IMR-90 (cell line): ENCODE results near the gene BFSP1. TPM values are rescaled to one million over a fixed set of nuclear protein-coding genes. Genes with fewer than 3 reads are reported as not detected.

Experiments
- ATAC-seq: fragments of 200-7000 bp; cut with Tn5 transposase; 2 replicates; pipeline ENCODE4 v1.9.1; 2020; ENCODE audit warnings: low read depth, mild to moderate bottlenecking, moderate library complexity
- BruUV-seq: library from RNA; stranded (reverse); fragments of 400-500 nt; replicated peaks from 2 replicates; lab custom pipeline; 2021; lab: Mats Ljungman, UMichigan
- CTCF ChIA-PET: fragments of 300-600 bp; formaldehyde crosslinking; extraction: SDS; loops from one replicate; lab custom pipeline; 2021; ENCODE audit warnings: antibody characterized with exemption; lab: Yijun Ruan, JAX
- POLR2A ChIA-PET: fragments of 300-600 bp; sonication (Branson Sonifier 250); formaldehyde crosslinking; loops from one replicate; lab custom pipeline; 2022; ENCODE audit warnings: antibody characterized with exemption; ENCODE audit not compliant: unreplicated experiment; lab: Charles Lee
- DNase-seq: peaks from one replicate; pipeline ENCODE4 v3.0.0; 2013
- H2AFZ ChIP-seq: replicated peaks from 2 replicates; pipeline ENCODE3; 2013; ENCODE audit warnings: low read length, mild to moderate bottlenecking; ENCODE audit not compliant: poor library complexity
- H2AK5ac ChIP-seq: 2 replicates; pipeline ENCODE4 v1.6.1; 2013; ENCODE audit warnings: low read depth, low read length, inconsistent platforms
- H2AK9ac ChIP-seq: replicated peaks from 2 replicates; pipeline ENCODE3; 2013; ENCODE audit warnings: mild to moderate bottlenecking, low read depth, low read length, moderate library complexity; ENCODE audit not compliant: poor library complexity
- H2BK120ac ChIP-seq: 2 replicates; pipeline ENCODE4 v1.6.1; 2013; ENCODE audit warnings: low read depth, low read length, inconsistent platforms
- H2BK15ac ChIP-seq: 3 replicates; pipeline ENCODE4 v1.6.1; 2013; ENCODE audit warnings: low read depth, low read length, inconsistent platforms
- H2BK20ac ChIP-seq: 2 replicates; pipeline ENCODE4 v1.6.1; 2013; ENCODE audit warnings: low read depth, mild to moderate bottlenecking, inconsistent platforms, low read length, moderate library complexity
- H2BK5ac ChIP-seq: 2 replicates; pipeline ENCODE4 v1.6.1; 2013; ENCODE audit warnings: mild to moderate bottlenecking, low read depth, low read length, inconsistent platforms; ENCODE audit not compliant: poor library complexity, severe bottlenecking
- H3K14ac ChIP-seq: replicated peaks from 2 replicates; pipeline ENCODE4 v1.6.1; 2013; ENCODE audit warnings: low read depth, low read length, inconsistent platforms
- H3K18ac ChIP-seq: 2 replicates; pipeline ENCODE4 v1.6.1; 2013; ENCODE audit warnings: low read depth, low read length, control low read depth
- H3K23ac ChIP-seq: 2 replicates; pipeline ENCODE4 v1.6.1; 2013; ENCODE audit warnings: low read depth, low read length, inconsistent platforms
- H3K27ac ChIP-seq: 2 replicates; pipeline ENCODE4 v1.5.1; 2013; ENCODE audit warnings: mild to moderate bottlenecking, control low read depth, low read length; ENCODE audit not compliant: insufficient read depth
- H3K27me3 ChIP-seq: 2 replicates; pipeline ENCODE4 v1.6.1; 2013; ENCODE audit warnings: low read length; ENCODE audit not compliant: control insufficient read depth, insufficient read depth
- H3K36me3 ChIP-seq: 2 replicates; pipeline ENCODE4 v1.6.1; 2013; ENCODE audit warnings: low read length, mixed read lengths; ENCODE audit not compliant: control insufficient read depth, insufficient read depth
- H3K4ac ChIP-seq: 2 replicates; pipeline ENCODE4 v1.6.1; 2013; ENCODE audit warnings: low read depth, low read length, inconsistent platforms
- H3K4me1 ChIP-seq: 2 replicates; pipeline ENCODE4 v1.6.1; 2013; ENCODE audit warnings: low read length, mixed read lengths; ENCODE audit not compliant: control insufficient read depth, insufficient read depth
- H3K4me2 ChIP-seq: 2 replicates; pipeline ENCODE4 v1.6.1; 2013; ENCODE audit warnings: low read depth, mild to moderate bottlenecking, control low read depth, low read length, moderate library complexity
- H3K4me3 ChIP-seq: 2 replicates; pipeline ENCODE4 v1.5.1; 2013; ENCODE audit warnings: low read depth, mild to moderate bottlenecking, control low read depth, low read length, moderate library complexity; ENCODE audit not compliant: insufficient read depth
- H3K56ac ChIP-seq: 2 replicates; pipeline ENCODE4 v1.6.1; 2013; ENCODE audit warnings: low read length, inconsistent platforms; ENCODE audit not compliant: insufficient read depth; ENCODE audit errors: extremely low read depth
- H3K79me1 ChIP-seq, 2 experiments: 2 replicates each; pipeline ENCODE4 v1.6.1; 2013; ENCODE audit warnings: low read length in 2 of 2, inconsistent platforms in 1 of 2, low read depth in 1 of 2
- H3K9ac ChIP-seq: 2 replicates; pipeline ENCODE4 v1.6.1; 2013; ENCODE audit warnings: low read depth, low read length, control low read depth
- H3K9me1 ChIP-seq: 2 replicates; pipeline ENCODE4 v1.6.1; 2013; ENCODE audit warnings: low read length, inconsistent platforms; ENCODE audit not compliant: insufficient read depth
- H3K9me3 ChIP-seq: 2 replicates; pipeline ENCODE4 v1.6.1; 2013; ENCODE audit warnings: low read length; ENCODE audit not compliant: control insufficient read depth, insufficient read depth
- H4K20me1 ChIP-seq: 2 replicates; pipeline ENCODE4 v1.6.1; 2013; ENCODE audit warnings: low read length, inconsistent platforms; ENCODE audit not compliant: insufficient read depth
- H4K5ac ChIP-seq: 2 replicates; pipeline ENCODE4 v1.6.1; 2013; ENCODE audit warnings: mild to moderate bottlenecking, low read depth, low read length, control low read depth
- H4K8ac ChIP-seq, 2 experiments: 2 replicates each; pipeline ENCODE4 v1.6.1; 2013; ENCODE audit warnings: low read depth in 2 of 2, low read length in 2 of 2, control low read depth in 1 of 2, inconsistent platforms in 1 of 2
- H4K91ac ChIP-seq: 2 replicates; pipeline ENCODE4 v1.6.1; 2013; ENCODE audit warnings: low read depth, low read length, inconsistent platforms; ENCODE audit not compliant: insufficient read depth
- NFE2L2 ChIP-seq: fragments of 150-350 bp; IDR thresholded peaks from 2 replicates; pipeline ENCODE4 v1.6.1; 2016; ENCODE audit warnings: low read depth, mild to moderate bottlenecking, low read length
- WGBS, 2 experiments: methylation state at CpG; one replicate each; pipeline versions ENCODE4 v1.1.5 to v1.1.7; 2013; ENCODE audit warnings: missing lambda C conversion rate in 2 of 2; ENCODE audit not compliant: insufficient read length in 1 of 2; ENCODE audit errors: extremely low coverage in 2 of 2; 5-methylcytosine and 5-hydroxymethylcytosine counted together
- dilution Hi-C: fragments of 300-500 bp; cut with HindIII; formaldehyde crosslinking; loops from one replicate; pipeline ENCODE4 v1.14.3; 2018; ENCODE audit warnings: low sequenced_read_pairs; ENCODE audit not compliant: unreplicated experiment
- in situ Hi-C: fragments of 300-500 bp; cut with MboI; formaldehyde crosslinking; loops from 3 replicates; pipeline ENCODE4 v1.14.3; 2019; ENCODE audit warnings: low sequenced_read_pairs, inconsistent platforms, mixed read lengths
- intact Hi-C: fragments of 100-400 bp; cut with micrococcal nuclease; formaldehyde crosslinking; loops from 2 replicates; pipeline ENCODE4 v1.10.0; 2022
- polyA plus RNA-seq, 3 experiments: library from polyadenylated mRNA; depleted of rRNA; stranded (reverse); fragments of >200 nt; gene quantifications; 2 replicates each; pipeline ENCODE4 v1.2.3, GENCODE V29; 2012; ENCODE audit warnings: low replicate concordance in 1 of 3
- total RNA-seq: library from RNA; depleted of rRNA; stranded (reverse); fragments of >200 nt; gene quantifications from 2 replicates; pipeline ENCODE4 v1.2.3, GENCODE V29; 2012
- TF ChIP-seq, protein P1 (sequence below): conservative IDR thresholded peaks from 2 replicates; pipeline ENCODE4 v1.5.1; 2012; ENCODE audit warnings: mild to moderate bottlenecking, low read depth, low read length, improper control_type of control experiment

The BFSP1 gene
- total and polyA plus RNA-seq, 2 of the 4 experiments (the other 2 are of a cell fraction): 1.1 to 2.0 TPM

DNA sequence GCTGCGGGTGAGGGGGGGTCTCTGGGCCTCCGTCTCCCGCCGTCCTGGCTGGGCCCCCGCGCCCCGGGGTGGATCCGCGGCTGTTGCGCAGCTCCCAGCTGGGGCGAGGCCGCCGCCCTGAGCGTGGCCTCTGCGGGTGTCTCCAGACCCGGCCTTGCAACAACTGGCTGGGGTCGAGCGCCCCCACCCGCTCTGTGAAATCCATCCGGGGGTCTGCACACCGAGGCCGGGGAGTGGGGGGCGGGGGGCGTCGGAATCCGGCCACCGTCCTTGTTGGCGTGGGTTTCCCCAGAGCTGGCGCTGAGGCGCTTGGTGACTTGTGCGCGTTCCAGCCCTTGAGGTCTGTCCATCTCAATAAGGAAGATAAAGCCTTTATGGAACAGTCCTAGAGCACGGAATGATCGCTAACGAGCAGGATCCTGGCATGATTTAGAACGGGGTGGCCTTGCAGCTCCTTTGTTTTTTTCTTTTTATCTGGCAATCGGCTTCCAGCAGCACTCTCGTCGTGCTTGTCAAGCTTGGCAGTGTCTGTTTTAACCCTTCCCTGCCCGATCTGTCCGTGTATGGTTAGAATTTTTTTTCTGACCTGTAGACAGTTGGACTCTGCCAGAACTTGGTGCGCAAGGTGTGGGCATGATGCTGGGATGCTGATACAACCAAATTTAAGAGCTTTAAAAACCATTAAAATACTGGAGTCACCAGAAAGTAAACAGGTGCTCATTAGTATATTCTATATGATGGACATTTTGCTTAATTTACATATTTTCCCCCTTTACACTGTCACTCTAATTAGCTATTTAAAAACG, 39.4 kb upstream of the BFSP1 start:
- Histone ChIP-seq H3K56ac (peak overlapping the region; percentile 86), H4K8ac (peak overlapping the region; percentile 5 to 44; a peak in 1 of 4 replicates), H3K23ac (peak overlapping the region; percentile 99), H2BK20ac (no peak overlapping the region; the same call in 1 of the 2 replicates), H3K9me3 (no peaks in the 10 kb centered on the region), H4K20me1 (peaks cover 52% of the 10 kb centered on the region), H2AK5ac (peak overlapping the region; percentile 61; the same call in 1 of the 2 replicates), H3K79me1 (peaks cover 8 to 29% of the 10 kb centered on the region in 2 experiments), H3K9ac (peak overlapping the region; percentile 76), H2BK15ac (no peak overlapping the region), H3K36me3 (peaks cover 3% of the 10 kb centered on the region; the same call in 1 of the 2 replicates), H4K91ac (peak overlapping the region; percentile 49), H3K4ac (peak overlapping the region; percentile 93), H4K5ac (peak overlapping the region; percentile 5; the same call in 1 of the 2 replicates), H2AFZ (peak overlapping the region; percentile 82), H3K27ac (peak overlapping the region; percentile 89), H3K9me1 (peaks cover 2% of the 10 kb centered on the region), H3K4me1 (peaks cover 9% of the 10 kb centered on the region), H3K18ac (peak overlapping the region; percentile 38), H2AK9ac (peak overlapping the region; percentile 94), H2BK120ac (peak overlapping the region; percentile 70), H3K4me2 (peak overlapping the region; percentile 73), H2BK5ac (peak overlapping the region; percentile 86), H3K27me3 (no peaks in the 10 kb centered on the region), H3K14ac (peak overlapping the region; percentile 96), H3K4me3 (peak overlapping the region; percentile 85)
- dilution Hi-C loops: no loop called here
- ChIA-PET POLR2A (interaction anchor here (0.6 to 1.8 kb wide), 8 partner anchors 12 to 370 kb away, joined by 3 to 5 read pairs (median 4); no protein-coding TSS in a partner anchor), CTCF (interaction anchor here (0.8 to 2.2 kb wide), 7 partner anchors 10 to 36 kb away, joined by 3 to 11 read pairs (median 5); no protein-coding TSS in a partner anchor)
- intact Hi-C loops: loop anchor here (1.0 to 5.0 kb wide), 2 partner anchors 33 to 37 kb away; no protein-coding TSS in a partner anchor
- in situ Hi-C loops: loop anchor here (5.0 kb wide), 1 partner anchor 33 kb away; no protein-coding TSS in a partner anchor
- TF ChIP-seq, protein P1, sequence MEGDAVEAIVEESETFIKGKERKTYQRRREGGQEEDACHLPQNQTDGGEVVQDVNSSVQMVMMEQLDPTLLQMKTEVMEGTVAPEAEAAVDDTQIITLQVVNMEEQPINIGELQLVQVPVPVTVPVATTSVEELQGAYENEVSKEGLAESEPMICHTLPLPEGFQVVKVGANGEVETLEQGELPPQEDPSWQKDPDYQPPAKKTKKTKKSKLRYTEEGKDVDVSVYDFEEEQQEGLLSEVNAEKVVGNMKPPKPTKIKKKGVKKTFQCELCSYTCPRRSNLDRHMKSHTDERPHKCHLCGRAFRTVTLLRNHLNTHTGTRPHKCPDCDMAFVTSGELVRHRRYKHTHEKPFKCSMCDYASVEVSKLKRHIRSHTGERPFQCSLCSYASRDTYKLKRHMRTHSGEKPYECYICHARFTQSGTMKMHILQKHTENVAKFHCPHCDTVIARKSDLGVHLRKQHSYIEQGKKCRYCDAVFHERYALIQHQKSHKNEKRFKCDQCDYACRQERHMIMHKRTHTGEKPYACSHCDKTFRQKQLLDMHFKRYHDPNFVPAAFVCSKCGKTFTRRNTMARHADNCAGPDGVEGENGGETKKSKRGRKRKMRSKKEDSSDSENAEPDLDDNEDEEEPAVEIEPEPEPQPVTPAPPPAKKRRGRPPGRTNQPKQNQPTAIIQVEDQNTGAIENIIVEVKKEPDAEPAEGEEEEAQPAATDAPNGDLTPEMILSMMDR: 0 out of 2 replicates have a peak, but pooled peaks have one; percentile 19
- TF ChIP-seq NFE2L2: no peak
- peak; percentile 24 for ATAC-seq
- no TSS peak for BruUV-seq
- peak; percentile 33 for DNase-seq
- WGBS, 2 experiments: 0% methylated on average over 16 of the region's 43 CpGs; no CpG with 5 or more reads in 1 of the 2 experiments
